Neural progenitor cell (in vitro differentiated cells): ENCODE measurements around the gene PDZD4. TPM values are rescaled to one million over a fixed set of nuclear protein-coding genes. Genes with fewer than 3 reads are reported as not detected.

Source experiments
- DNase-seq: peaks from one replicate; pipeline ENCODE4 v3.0.0-alpha.2; 2016; ENCODE audit warnings: low spot score
- H2AFZ ChIP-seq: fragments of 200-600 bp; sonication (generic); replicated peaks from 2 replicates; pipeline ENCODE4 v1.6.1; 2016; ENCODE audit warnings: antibody characterized with exemption
- H3F3A ChIP-seq: fragments of 200-600 bp; sonication (generic); 2 replicates; pipeline ENCODE4 v1.6.1; 2016; ENCODE audit warnings: antibody characterized with exemption, low read depth
- H3K27ac ChIP-seq: fragments of 200-600 bp; sonication (generic); 2 replicates; pipeline ENCODE4 v1.5.1; 2016; ENCODE audit warnings: mild to moderate bottlenecking
- H3K27me3 ChIP-seq: fragments of 200-600 bp; sonication (generic); 2 replicates; pipeline ENCODE4 v1.6.1; 2016; ENCODE audit warnings: mild to moderate bottlenecking, moderate library complexity
- H3K36me3 ChIP-seq: fragments of 200-600 bp; sonication (generic); 2 replicates; pipeline ENCODE4 v1.5.1; 2016
- H3K4me1 ChIP-seq: fragments of 200-600 bp; sonication (generic); 2 replicates; pipeline ENCODE4 v1.6.1; 2016; ENCODE audit warnings: mixed run types
- H3K4me2 ChIP-seq: fragments of 200-600 bp; sonication (generic); 2 replicates; pipeline ENCODE4 v1.6.1; 2016
- H3K4me3 ChIP-seq: fragments of 200-600 bp; sonication (generic); 2 replicates; pipeline ENCODE4 v1.5.1; 2016
- H3K79me2 ChIP-seq: fragments of 200-600 bp; sonication (generic); 2 replicates; pipeline ENCODE4 v1.6.1; 2016; ENCODE audit warnings: low read depth
- H3K9ac ChIP-seq: fragments of 200-600 bp; sonication (generic); 2 replicates; pipeline ENCODE4 v1.6.1; 2016
- H3K9me3 ChIP-seq: fragments of 200-600 bp; sonication (generic); 2 replicates; pipeline ENCODE4 v1.5.1; 2016; ENCODE audit warnings: low read depth
- H4K20me1 ChIP-seq: fragments of 200-600 bp; sonication (generic); 2 replicates; pipeline ENCODE4 v1.6.1; 2016; ENCODE audit warnings: low read depth
- H3K27ac Mint-ChIP-seq: 3 replicates; pipeline ENCODE4 v1.8.0; 2021; ENCODE audit warnings: mixed read lengths
- H3K27me3 Mint-ChIP-seq: 2 replicates; pipeline ENCODE4 v1.8.0; 2022; ENCODE audit warnings: low read depth, mild to moderate bottlenecking, inconsistent platforms, moderate library complexity, mixed read lengths; ENCODE audit not compliant: insufficient read depth
- H3K36me3 Mint-ChIP-seq: 3 replicates; pipeline ENCODE4 v1.8.0; 2021; ENCODE audit warnings: mixed read lengths
- H3K4me1 Mint-ChIP-seq: 3 replicates; pipeline ENCODE4 v1.8.0; 2021; ENCODE audit warnings: mixed read lengths
- H3K4me3 Mint-ChIP-seq: 3 replicates; pipeline ENCODE4 v1.8.0; 2021; ENCODE audit warnings: mild to moderate bottlenecking, moderate library complexity, mixed read lengths
- H3K9me3 Mint-ChIP-seq: 3 replicates; pipeline ENCODE4 v1.8.0; 2020; ENCODE audit warnings: mixed read lengths
- EZH2 ChIP-seq: fragments of 200-600 bp; sonication (generic); IDR thresholded peaks from 2 replicates; pipeline ENCODE4 v1.6.1; 2017; ENCODE audit warnings: antibody characterized with exemption, mild to moderate bottlenecking, moderate library complexity
- EZH2phosphoT487 ChIP-seq: fragments of 200-600 bp; sonication (generic); IDR thresholded peaks from 2 replicates; pipeline ENCODE4 v1.6.1; 2017; ENCODE audit warnings: antibody characterized with exemption
- total RNA-seq: library from RNA; depleted of rRNA; stranded (reverse); fragments of >200 nt; gene quantifications from 2 replicates; pipeline ENCODE4 v1.2.3, GENCODE V29; 2015; ENCODE audit warnings: low replicate concordance
- TF ChIP-seq, protein P1 (sequence below): fragments of 200-600 bp; sonication (generic); IDR thresholded peaks from 2 replicates; pipeline ENCODE4 v1.5.1; 2017; ENCODE audit warnings: antibody characterized with exemption, mild to moderate bottlenecking

Gene PDZD4
- total RNA-seq, 1 donor from 2014 or later: 1.9 TPM

DNA sequence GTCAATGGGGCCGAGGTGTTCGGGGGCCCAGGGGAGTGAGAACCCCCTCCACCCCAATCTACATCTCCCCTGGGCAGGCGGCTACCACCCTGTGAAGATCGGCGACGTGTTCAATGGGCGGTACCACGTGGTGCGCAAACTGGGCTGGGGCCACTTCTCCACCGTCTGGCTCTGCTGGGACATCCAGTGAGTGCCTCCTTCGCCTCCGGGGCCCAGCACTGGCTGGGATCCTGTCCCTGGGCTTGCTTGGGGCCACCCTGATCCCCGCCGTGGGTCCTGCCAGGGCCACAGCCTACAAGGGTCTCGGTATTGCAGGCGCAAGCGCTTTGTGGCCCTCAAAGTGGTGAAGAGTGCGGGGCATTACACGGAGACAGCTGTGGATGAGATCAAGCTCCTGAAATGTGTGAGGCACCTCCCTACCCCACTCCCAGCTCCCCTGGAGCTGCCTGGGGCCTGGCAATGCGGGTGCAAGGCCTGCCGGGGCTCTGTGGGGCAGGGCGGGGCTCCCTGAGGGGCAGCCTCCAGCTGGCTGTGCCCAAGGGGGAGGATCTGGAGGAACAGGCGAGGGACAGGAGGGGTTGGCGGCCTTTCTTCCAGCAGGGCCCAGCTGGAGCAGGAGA lies 48.8 kb downstream of the PDZD4 start:
- no peaks in the 10 kb centered on the region for H4K20me1 ChIP-seq
- no peak overlapping the region for H3K9ac ChIP-seq
- Mint-ChIP-seq H3K4me3 (no peak overlapping the region), H3K36me3 (no peaks in the 10 kb centered on the region), H3K27me3 (peaks cover 5% of the 10 kb centered on the region), H3K4me1 (peaks cover 8% of the 10 kb centered on the region), H3K9me3 (peaks cover 9% of the 10 kb centered on the region), H3K27ac (no peak overlapping the region)
- H3K9me3 ChIP-seq: no peaks in the 10 kb centered on the region
- H3K27me3 ChIP-seq: no peaks in the 10 kb centered on the region
- no peak for TF ChIP-seq EZH2
- TF ChIP-seq, protein P1, sequence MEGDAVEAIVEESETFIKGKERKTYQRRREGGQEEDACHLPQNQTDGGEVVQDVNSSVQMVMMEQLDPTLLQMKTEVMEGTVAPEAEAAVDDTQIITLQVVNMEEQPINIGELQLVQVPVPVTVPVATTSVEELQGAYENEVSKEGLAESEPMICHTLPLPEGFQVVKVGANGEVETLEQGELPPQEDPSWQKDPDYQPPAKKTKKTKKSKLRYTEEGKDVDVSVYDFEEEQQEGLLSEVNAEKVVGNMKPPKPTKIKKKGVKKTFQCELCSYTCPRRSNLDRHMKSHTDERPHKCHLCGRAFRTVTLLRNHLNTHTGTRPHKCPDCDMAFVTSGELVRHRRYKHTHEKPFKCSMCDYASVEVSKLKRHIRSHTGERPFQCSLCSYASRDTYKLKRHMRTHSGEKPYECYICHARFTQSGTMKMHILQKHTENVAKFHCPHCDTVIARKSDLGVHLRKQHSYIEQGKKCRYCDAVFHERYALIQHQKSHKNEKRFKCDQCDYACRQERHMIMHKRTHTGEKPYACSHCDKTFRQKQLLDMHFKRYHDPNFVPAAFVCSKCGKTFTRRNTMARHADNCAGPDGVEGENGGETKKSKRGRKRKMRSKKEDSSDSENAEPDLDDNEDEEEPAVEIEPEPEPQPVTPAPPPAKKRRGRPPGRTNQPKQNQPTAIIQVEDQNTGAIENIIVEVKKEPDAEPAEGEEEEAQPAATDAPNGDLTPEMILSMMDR: no peak
- no peak for TF ChIP-seq EZH2phosphoT487
- no peaks in the 10 kb centered on the region for H3K79me2 ChIP-seq
- no peaks in the 10 kb centered on the region for H3K4me1 ChIP-seq
- no peaks in the 10 kb centered on the region for H3K36me3 ChIP-seq
- H3K4me3 ChIP-seq: no peak overlapping the region
- H3K27ac ChIP-seq: no peak overlapping the region
- no peak for DNase-seq
- no peak overlapping the region for H3K4me2 ChIP-seq
- no peaks in the 10 kb centered on the region for H3F3A ChIP-seq
- no peak overlapping the region for H2AFZ ChIP-seq

DNA sequence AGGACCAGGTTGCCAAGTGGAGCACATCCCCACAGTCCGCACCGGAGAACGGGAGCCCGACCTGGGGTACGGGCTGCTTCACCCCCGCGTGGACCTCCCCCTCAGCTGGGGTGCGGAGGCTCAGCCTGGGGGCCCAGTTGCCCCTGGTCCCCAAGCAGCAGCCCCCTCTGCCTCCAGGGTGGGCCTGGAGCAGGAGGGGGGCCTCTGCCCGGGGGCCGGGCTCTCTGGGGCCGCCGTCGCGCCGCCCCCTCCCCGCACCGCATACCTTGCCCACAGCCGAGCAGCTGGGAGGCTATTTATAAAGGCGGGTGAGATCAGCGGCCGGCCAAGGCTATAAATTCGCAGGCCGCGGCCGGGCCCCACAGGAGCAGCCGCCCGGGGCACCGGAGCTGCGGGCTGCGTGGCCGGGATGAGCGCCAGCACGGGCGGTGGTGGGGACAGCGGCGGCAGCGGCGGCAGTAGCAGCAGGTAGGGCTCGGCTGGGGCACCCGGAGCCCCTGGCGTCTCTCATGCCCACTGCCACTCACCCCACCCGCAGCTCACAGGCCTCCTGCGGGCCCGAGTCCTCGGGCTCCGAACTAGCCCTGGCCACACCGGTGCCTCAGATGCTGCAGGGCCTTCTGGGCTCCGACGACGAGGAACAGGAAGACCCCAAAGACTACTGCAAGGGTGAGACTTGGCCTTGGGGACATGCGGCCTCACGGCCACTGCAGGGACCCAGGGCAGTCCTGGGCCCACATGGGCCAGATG lies 49.5 kb downstream of the PDZD4 start, which contains the start of gene SRPK3:
SRPK3 (plus strand) TSS at position 364 of the 750 bp plus-strand sequence; CDS start at position 410, 46 bp downstream.
- Histone ChIP-seq H2AFZ (no peak within 1 kb of the TSS), H3K4me1 (no peaks in the 10 kb centered on the region), H3K4me2 (no peak within 1 kb of the TSS), H3K79me2 (no peaks in the 10 kb centered on the region), H3K9me3 (no peaks in the 10 kb centered on the region), H3F3A (no peaks in the 10 kb centered on the region), H3K27ac (no peak within 1 kb of the TSS), H4K20me1 (no peaks in the 10 kb centered on the region), H3K36me3 (no peaks in the 10 kb centered on the region), H3K27me3 (no peaks in the 10 kb centered on the region), H3K4me3 (no peak within 1 kb of the TSS), H3K9ac (no peak within 1 kb of the TSS)
- Mint-ChIP-seq H3K36me3 (no peaks in the 10 kb centered on the region), H3K9me3 (peaks cover 8% of the 10 kb centered on the region), H3K4me3 (peak within 1 kb of the TSS; percentile 59), H3K27me3 (peaks cover 3% of the 10 kb centered on the region), H3K4me1 (peaks cover 8% of the 10 kb centered on the region), H3K27ac (no peak within 1 kb of the TSS)
- no peak for DNase-seq
- no peak for TF ChIP-seq EZH2phosphoT487
- TF ChIP-seq, protein P1: no peak
- TF ChIP-seq EZH2: no peak

DNA sequence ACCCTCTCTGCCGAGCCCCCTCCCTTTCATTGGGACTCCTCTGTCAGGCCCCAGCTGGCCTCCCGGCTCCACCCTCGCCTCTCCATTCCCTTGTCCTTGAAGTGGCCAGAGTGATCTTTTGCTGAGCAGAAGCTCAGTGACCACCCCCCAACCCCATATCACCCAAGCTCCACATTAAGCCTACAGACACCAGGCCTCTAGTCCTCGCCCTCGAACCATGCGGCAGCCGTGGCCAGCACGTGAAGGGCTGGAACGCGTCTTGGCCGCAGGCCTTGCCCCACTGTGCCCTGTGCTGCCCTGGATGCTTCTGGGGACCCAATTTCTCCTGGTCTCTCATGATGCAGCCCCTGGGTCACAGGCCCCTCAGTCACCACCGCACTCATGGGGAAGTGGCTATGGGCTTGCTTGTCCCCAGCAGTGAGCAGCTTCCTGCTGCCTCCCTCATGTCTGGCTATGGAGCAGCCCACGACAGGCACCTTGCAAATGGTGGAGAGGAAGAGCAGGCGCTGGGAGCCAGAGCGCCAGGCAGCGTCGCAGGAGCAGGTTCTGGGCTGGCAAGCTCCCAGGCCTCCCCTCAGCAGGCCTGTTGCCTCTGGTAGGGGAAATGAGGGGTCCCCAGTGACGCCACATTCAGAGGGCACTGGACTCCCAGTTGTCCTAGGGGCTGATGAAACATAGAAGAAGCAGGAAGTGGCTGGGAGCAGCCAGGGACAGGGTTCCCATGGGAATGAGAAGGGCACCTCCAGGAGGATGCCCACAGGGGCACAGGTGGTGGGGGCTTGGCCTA lies 50.3 kb downstream of the PDZD4 start:
- no peak for DNase-seq
- H3K4me3 ChIP-seq: no peak overlapping the region
- no peaks in the 10 kb centered on the region for H3F3A ChIP-seq
- H3K27me3 ChIP-seq: no peaks in the 10 kb centered on the region
- no peaks in the 10 kb centered on the region for H3K79me2 ChIP-seq
- Mint-ChIP-seq H3K4me1 (peaks cover 8% of the 10 kb centered on the region), H3K27me3 (peaks cover 3% of the 10 kb centered on the region), H3K9me3 (peaks cover 6% of the 10 kb centered on the region), H3K4me3 (peak overlapping the region; percentile 59), H3K27ac (no peak overlapping the region), H3K36me3 (no peaks in the 10 kb centered on the region)
- H3K9ac ChIP-seq: no peak overlapping the region
- H4K20me1 ChIP-seq: no peaks in the 10 kb centered on the region
- no peak overlapping the region for H2AFZ ChIP-seq
- no peaks in the 10 kb centered on the region for H3K9me3 ChIP-seq
- no peaks in the 10 kb centered on the region for H3K4me1 ChIP-seq
- no peak overlapping the region for H3K27ac ChIP-seq
- H3K4me2 ChIP-seq: no peak overlapping the region
- TF ChIP-seq, protein P1: no peak
- TF ChIP-seq EZH2: no peak
- TF ChIP-seq EZH2phosphoT487: no peak
- no peaks in the 10 kb centered on the region for H3K36me3 ChIP-seq
